Measurements from ENCODE around the gene PLCB2. TPM values are rescaled to one million over a fixed set of nuclear protein-coding genes. Genes with fewer than 3 reads are reported as not detected.

Gene PLCB2
- total and polyA plus RNA-seq, 9 of the 15 experiments (the other 6 are each of a cell fraction or from before 2014, with no cell fraction given) = 0.37 to 12.3 (median 8.0) TPM

- TF ChIP-seq CBFA2T2 (conservative IDR thresholded peaks at IDR 0.05) (no peak), ATF7 (IDR thresholded peaks at IDR 0.05) (no peak), NONO (IDR thresholded peaks at IDR 0.05; ENCODE audit: low read depth in 2 of 2, low read length in 1 of 2) (no peak), POLR2B (IDR thresholded peaks at IDR 0.05; ENCODE audit: low read depth, partially characterized antibody) (no peak), POLR2AphosphoS5 (IDR thresholded peaks at IDR 0.05; ENCODE audit: control insufficient read depth, insufficient read depth, low read depth, low read length) (no peak), CBFB (CRISPR knock-in tag; IDR thresholded peaks at IDR 0.05) (no peak), TEAD2 (tag; IDR thresholded peaks at IDR 0.05) (no peak)
These were observed 28.1 kb downstream of the PLCB2 start (continued) for GRCh38 chr15:40279437-40280141.

GRCh38 chr15:40278026-40278425 lies 29.7 kb downstream of the PLCB2 start:
- Histone ChIP-seq H3K36me3 (ENCODE audit: control insufficient read depth, insufficient read depth, low read length) (no peaks in the 10 kb centered on the region), H3K9me3 (replicated peaks; ENCODE audit: control insufficient read depth, insufficient read depth, low read depth, low read length) (no peaks in the 10 kb centered on the region), H3K27me3 (ENCODE audit: control insufficient read depth in 2 of 2, insufficient read depth in 2 of 2, low read length in 2 of 2) (no peaks in the 10 kb centered on the region; a peak in 1 of 5 replicates), H3K4me1 (replicated peaks in 1 of 2; ENCODE audit: control insufficient read depth in 2 of 2, insufficient read depth in 2 of 2, low read length in 2 of 2) (peaks cover 13 to 51% of the 10 kb centered on the region in 2 experiments), H3K4me3 (no peak overlapping the region), H3K27ac (ENCODE audit: extremely low read depth, low read depth, low read length) (no peak overlapping the region), H3K79me2 (ENCODE audit: control insufficient read depth, insufficient read depth, low read length) (no peaks in the 10 kb centered on the region), H3K9ac (ENCODE audit: insufficient read depth in 1 of 2, low read depth in 2 of 2, low read length in 2 of 2) (peak overlapping the region in 1 of 2 experiments; percentile 58; a peak in 1 of 4 replicates), H3K9me1 (ENCODE audit: control insufficient read depth, insufficient read depth, low read length) (no peaks in the 10 kb centered on the region), H4K20me1 (replicated peaks; ENCODE audit: control insufficient read depth, insufficient read depth, low read length) (0 out of 2 replicates have a peak, but pooled peaks cover 3% of the 10 kb centered on the region), H2AFZ (ENCODE audit: low read depth, low read length) (no peak overlapping the region), H3K4me2 (ENCODE audit: insufficient read depth, low read length) (no peak overlapping the region; the same call in 1 of the 2 replicates)
- ChIA-PET CTCF (ENCODE audit: low intra/inter-chr PET ratio) (interaction anchor here (0.5 to 7.1 kb wide), 6 partner anchors 32 to 166 kb away, joined by 3 to 218 read pairs (median 16); partner anchors contain the start of gene PLCB2), POLR2A (interaction anchor here (0.6 to 0.8 kb wide), 2 partner anchors 50 to 231 kb away, joined by 3 read pairs; no protein-coding TSS in a partner anchor)
- ATAC-seq (no peak), DNase-seq (ENCODE audit: extremely low read depth in 1 of 4, low spot score in 3 of 4) (no peak), FAIRE-seq (no peak)
- BruUV-seq (replicated peaks) = no TSS peak
- intact Hi-C loops (cut with micrococcal nuclease) (no loop called here), in situ Hi-C loops (cut with MboI) (loop anchor here (5.0 kb wide), 1 partner anchor 34 kb away; no protein-coding TSS in a partner anchor)
- 27% methylated on average over 10 of the region's 10 CpGs for WGBS (ENCODE audit: insufficient coverage, low coverage, missing lambda C conversion rate)
- no peak for TF ChIP-seq ARHGAP35 (IDR thresholded peaks at IDR 0.05; ENCODE audit: partially characterized antibody)
- TF ChIP-seq TCF7L2 (IDR thresholded peaks at IDR 0.05; ENCODE audit: low read depth, low read length) = no peak
- no peak for TF ChIP-seq TRIM28 (IDR thresholded peaks at IDR 0.05)
- no peak for TF ChIP-seq HIVEP1 (CRISPR knock-in tag; IDR thresholded peaks at IDR 0.05)
- TF ChIP-seq U2AF2 (optimal IDR thresholded peaks at IDR 0.05; ENCODE audit: low read depth, low read length) = no peak
- no peak for TF ChIP-seq ZFP1 (CRISPR knock-in tag; IDR thresholded peaks at IDR 0.05)
- no peak for TF ChIP-seq NCOA2 (IDR thresholded peaks at IDR 0.05; ENCODE audit: partially characterized antibody in 2 of 2)
- TF ChIP-seq, protein P1, sequence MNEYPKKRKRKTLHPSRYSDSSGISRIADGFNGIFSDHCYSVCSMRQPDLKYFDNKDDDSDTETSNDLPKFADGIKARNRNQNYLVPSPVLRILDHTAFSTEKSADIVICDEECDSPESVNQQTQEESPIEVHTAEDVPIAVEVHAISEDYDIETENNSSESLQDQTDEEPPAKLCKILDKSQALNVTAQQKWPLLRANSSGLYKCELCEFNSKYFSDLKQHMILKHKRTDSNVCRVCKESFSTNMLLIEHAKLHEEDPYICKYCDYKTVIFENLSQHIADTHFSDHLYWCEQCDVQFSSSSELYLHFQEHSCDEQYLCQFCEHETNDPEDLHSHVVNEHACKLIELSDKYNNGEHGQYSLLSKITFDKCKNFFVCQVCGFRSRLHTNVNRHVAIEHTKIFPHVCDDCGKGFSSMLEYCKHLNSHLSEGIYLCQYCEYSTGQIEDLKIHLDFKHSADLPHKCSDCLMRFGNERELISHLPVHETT (CRISPR knock-in tag; conservative IDR thresholded peaks at IDR 0.05 in 1 of 2, IDR thresholded peaks at IDR 0.05 in 1 of 2) = no peak
- no peak for TF ChIP-seq ZNF830 (CRISPR knock-in tag; IDR thresholded peaks at IDR 0.05)
- TF ChIP-seq ADNP (tag; IDR thresholded peaks at IDR 0.05) = no peak
- TF ChIP-seq SMAD4 (CRISPR knock-in tag; conservative IDR thresholded peaks at IDR 0.05) = no peak
- TF ChIP-seq LEF1 (IDR thresholded peaks at IDR 0.05) = no peak
- no peak for TF ChIP-seq MCM2 (IDR thresholded peaks at IDR 0.05; ENCODE audit: low read depth)
